Measurements from ENCODE around the gene KMT5B. TPM values are rescaled to one million over a fixed set of nuclear protein-coding genes. Genes with fewer than 3 reads are reported as not detected.

KMT5B gene
- total RNA-seq, 1 experiment from 2014 or later, result 35.1 TPM

DNA sequence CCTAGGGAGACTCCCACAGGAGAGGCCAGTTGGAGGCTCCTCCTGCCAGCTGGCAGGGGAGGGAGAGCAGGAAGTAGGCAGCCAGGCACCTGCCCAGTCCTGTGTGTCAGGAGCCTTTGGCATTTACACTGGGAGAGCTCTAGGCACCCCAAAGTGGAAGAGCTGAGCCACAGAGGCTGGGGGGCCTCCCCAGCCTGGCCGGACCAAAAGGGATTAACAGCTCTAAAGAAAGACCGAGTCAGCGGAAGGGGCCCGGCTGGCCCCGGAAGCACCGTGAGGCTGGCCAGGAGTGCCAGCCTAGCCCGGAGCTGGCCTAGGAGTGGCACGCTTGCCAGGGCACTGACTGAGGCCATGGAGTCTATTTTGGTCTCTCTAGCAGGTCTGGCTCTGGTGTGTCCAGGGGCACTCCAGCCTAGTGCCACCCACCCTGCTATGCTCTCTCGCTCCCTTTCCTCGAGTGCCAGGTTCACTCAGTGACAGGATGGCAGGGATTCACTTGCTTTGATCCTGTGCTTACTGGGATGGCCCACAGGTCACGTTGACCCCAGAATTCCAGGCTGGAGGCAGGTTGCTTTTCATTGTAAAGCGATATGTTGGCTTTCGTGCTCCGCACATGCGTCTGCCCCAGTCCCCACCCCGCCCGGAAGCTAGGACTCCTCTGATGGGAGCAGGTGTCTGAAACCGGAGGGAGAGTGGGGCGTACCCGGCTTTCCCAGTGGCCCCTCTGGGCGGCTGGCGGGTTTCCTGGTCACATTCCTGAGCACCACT lies 3.3 kb upstream of the KMT5B start:
- DNase-seq (ENCODE audit: low read depth, low spot score) (no peak), ATAC-seq (no peak)
- no peak overlapping the region for H3K4me3 ChIP-seq (replicated peaks in 1 of 2; ENCODE audit: low read depth in 1 of 2, low read length in 2 of 2)
- ChIA-PET RAD21 (ENCODE audit: low non-redundant PET in 1 of 2, low total read pairs in 2 of 2, uncharacterized antibody in 2 of 2, unreplicated experiment in 2 of 2) (no interaction called here), POLR2A (no interaction called here), CTCF (no interaction called here)
- H3K9me2 ChIP-seq (ENCODE audit: insufficient read depth), result no peaks in the 10 kb centered on the region
- BruUV-seq (replicated peaks), result no TSS peak
- no peak overlapping the region for H3K9ac ChIP-seq (ENCODE audit: low read length)
- no peak overlapping the region for H2AFZ ChIP-seq (ENCODE audit: low read depth, low read length, poor library complexity, severe bottlenecking)
- no peak for TF ChIP-seq CEBPB (IDR thresholded peaks at IDR 0.05; ENCODE audit: low read depth)
- no peak for TF ChIP-seq RAD21 (IDR thresholded peaks at IDR 0.05; ENCODE audit: low read depth)
- TF ChIP-seq TCF7L2 (IDR thresholded peaks at IDR 0.05; ENCODE audit: borderline replicate concordance, extremely low read depth, insufficient read depth, insufficient read length), result no peak
- no peak for TF ChIP-seq CTCF (IDR thresholded peaks at IDR 0.05 in 2 of 3, conservative IDR thresholded peaks at IDR 0.05 in 1 of 3; ENCODE audit: borderline replicate concordance in 1 of 3, insufficient read depth in 1 of 3, low read depth in 2 of 3, low read length in 2 of 3)
- TF ChIP-seq, protein P1, sequence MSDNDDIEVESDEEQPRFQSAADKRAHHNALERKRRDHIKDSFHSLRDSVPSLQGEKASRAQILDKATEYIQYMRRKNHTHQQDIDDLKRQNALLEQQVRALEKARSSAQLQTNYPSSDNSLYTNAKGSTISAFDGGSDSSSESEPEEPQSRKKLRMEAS (IDR thresholded peaks at IDR 0.05), result no peak
- TF ChIP-seq FOSL1 (IDR thresholded peaks at IDR 0.05; ENCODE audit: low read depth), result no peak
- no peak for TF ChIP-seq EZH2 (IDR thresholded peaks at IDR 0.05)
- TF ChIP-seq REST (IDR thresholded peaks at IDR 0.05; ENCODE audit: low read depth), result no peak
- no peak for TF ChIP-seq ZBTB33 (IDR thresholded peaks at IDR 0.05; ENCODE audit: extremely low read depth, insufficient replicate concordance, low read length)
- no peak for TF ChIP-seq SP1 (IDR thresholded peaks at IDR 0.05; ENCODE audit: low read depth)
- TF ChIP-seq ATF3 (IDR thresholded peaks at IDR 0.05), result no peak
- no peak for TF ChIP-seq EGR1 (IDR thresholded peaks at IDR 0.05; ENCODE audit: low read depth)
- no peak for TF ChIP-seq ZNF274 (IDR thresholded peaks at IDR 0.05; ENCODE audit: low read depth, low read length)
- TF ChIP-seq POLR2A (IDR thresholded peaks at IDR 0.05; ENCODE audit: borderline replicate concordance, extremely low read depth, insufficient read depth, insufficient read length), result no peak
- TF ChIP-seq JUND (IDR thresholded peaks at IDR 0.05), result no peak
- no peak for TF ChIP-seq ELF1 (IDR thresholded peaks at IDR 0.05; ENCODE audit: borderline replicate concordance, low read depth)
- TF ChIP-seq EZH2phosphoT487 (IDR thresholded peaks at IDR 0.05; ENCODE audit: borderline replicate concordance), result no peak
- no peak for TF ChIP-seq SIN3A (IDR thresholded peaks at IDR 0.05; ENCODE audit: low read depth)
- no peak for TF ChIP-seq CBX3 (IDR thresholded peaks at IDR 0.05; ENCODE audit: low read depth)
- TF ChIP-seq POLR2AphosphoS5 (IDR thresholded peaks at IDR 0.05; ENCODE audit: low read depth, low read length), result no peak
- no peak overlapping the region for H3K27ac ChIP-seq (ENCODE audit: low read depth, low read length)
- intact Hi-C loops (cut with micrococcal nuclease), result no loop called here
- no peaks in the 10 kb centered on the region for H3K36me3 ChIP-seq (ENCODE audit: control insufficient read depth in 1 of 2, insufficient read depth in 2 of 2, low read length in 2 of 2)
- no peaks in the 10 kb centered on the region for H3K9me3 ChIP-seq (ENCODE audit: control insufficient read depth in 1 of 2, insufficient read depth in 1 of 2, low read depth in 1 of 2, low read length in 2 of 2)
- H3K4me2 ChIP-seq (ENCODE audit: low read length), result no peak overlapping the region
- peaks cover 8 to 30% of the 10 kb centered on the region in 2 experiments; a peak in 3 of 4 replicates for H3K4me1 ChIP-seq (ENCODE audit: control insufficient read depth in 1 of 2, insufficient read depth in 2 of 2, low read length in 2 of 2)
- H4K20me1 ChIP-seq (ENCODE audit: insufficient read depth), result no peaks in the 10 kb centered on the region
- H3K79me2 ChIP-seq (ENCODE audit: insufficient read depth, low read length), result peaks cover 12% of the 10 kb centered on the region
- no peaks in the 10 kb centered on the region for H3K27me3 ChIP-seq (ENCODE audit: insufficient read depth, low read length)

Data from HCT116 (cell line).